Measurements from ENCODE around the gene EPHA3.

GRCh38 chr3:89101921-89102320 lies 5.5 kb upstream of the EPHA3 start:
- TF ChIP-seq POLR2AphosphoS5 (IDR thresholded peaks at IDR 0.05; ENCODE audit: low read depth, low read length) (no peak), POLR2A (IDR thresholded peaks at IDR 0.05; ENCODE audit: low read depth, low read length) (no peak)
